Panc1 (cell line): ENCODE measurements around the gene CFAP100. TPM values are rescaled to one million over a fixed set of nuclear protein-coding genes. Genes with fewer than 3 reads are reported as not detected.

Source experiments
- ATAC-seq: fragments of 200-7000 bp; cut with Tn5 transposase; 2 replicates; pipeline ENCODE4 v1.9.1; 2020; ENCODE audit warnings: mild to moderate bottlenecking, moderate library complexity
- BruUV-seq: library from RNA; stranded (reverse); fragments of 400-500 nt; replicated peaks from 2 replicates; lab custom pipeline; 2021; lab: Mats Ljungman, UMichigan
- CTCF ChIA-PET: fragments of 300-600 bp; sonication (Branson Sonifier 250); formaldehyde crosslinking; loops from one replicate; lab custom pipeline; 2022; ENCODE audit warnings: antibody characterized with exemption; lab: Charles Lee
- POLR2A ChIA-PET: fragments of 300-600 bp; sonication (Branson Sonifier 250); formaldehyde crosslinking; loops from one replicate; lab custom pipeline; 2022; ENCODE audit warnings: antibody characterized with exemption; lab: Charles Lee
- DNase-seq: peaks from one replicate; pipeline ENCODE4 v3.0.0-alpha.2; 2010; ENCODE audit warnings: low read depth, low spot score
- H3K27ac ChIP-seq: 2 replicates; pipeline ENCODE4 v1.5.1; 2011; ENCODE audit warnings: mild to moderate bottlenecking, low read length, inconsistent platforms
- H3K27me3 ChIP-seq: fragments of 200-500 bp; sonication (Bioruptor generic); 2 replicates; pipeline ENCODE4 v1.6.0; 2014; ENCODE audit warnings: low read length, inconsistent platforms; ENCODE audit not compliant: control insufficient read depth, insufficient read depth
- H3K36me3 ChIP-seq: fragments of 200-500 bp; sonication (Bioruptor generic); 2 replicates; pipeline ENCODE4 v1.5.1; 2014; ENCODE audit warnings: inconsistent platforms, mild to moderate bottlenecking, low read length, moderate library complexity; ENCODE audit not compliant: control insufficient read depth, insufficient read depth
- H3K4me1 ChIP-seq: 2 replicates; pipeline ENCODE4 v1.5.1; 2011; ENCODE audit warnings: inconsistent platforms, mild to moderate bottlenecking, low read length, moderate library complexity; ENCODE audit not compliant: control insufficient read depth, insufficient read depth
- H3K4me3 ChIP-seq, 2 experiments: 2 replicates each; pipeline ENCODE4 v1.5.1; 2011 to 2012; ENCODE audit warnings: low read depth in 2 of 2, low read length in 2 of 2, mild to moderate bottlenecking in 2 of 2, inconsistent platforms in 1 of 2, moderate library complexity in 1 of 2
- H3K9me3 ChIP-seq: fragments of 200-500 bp; sonication (Bioruptor generic); 2 replicates; pipeline ENCODE4 v1.5.1; 2014; ENCODE audit warnings: low read depth, mild to moderate bottlenecking, inconsistent platforms, low read length, moderate library complexity; ENCODE audit not compliant: control insufficient read depth, insufficient read depth
- CTCF ChIP-seq: fragments of 450-650 bp; IDR thresholded peaks from 2 replicates; pipeline ENCODE4 v1.5.1; 2017; ENCODE audit warnings: mild to moderate bottlenecking
- POLR2AphosphoS5 ChIP-seq: IDR thresholded peaks from 2 replicates; pipeline ENCODE4 v1.6.1; 2012; ENCODE audit warnings: mild to moderate bottlenecking, low read depth, low read length, moderate library complexity
- REST ChIP-seq, 2 experiments: IDR thresholded peaks; 2 replicates each; pipeline ENCODE4 v1.6.1; 2011 to 2012; ENCODE audit warnings: low read depth in 2 of 2, control low read depth in 1 of 2, low read length in 1 of 2, mild to moderate bottlenecking in 1 of 2, moderate library complexity in 1 of 2; ENCODE audit not compliant: insufficient read depth in 1 of 2
- SIN3A ChIP-seq: IDR thresholded peaks from 2 replicates; pipeline ENCODE4 v1.6.1; 2012; ENCODE audit warnings: low read depth, mild to moderate bottlenecking, low read length, moderate library complexity, borderline replicate concordance; ENCODE audit not compliant: insufficient read depth
- TCF7L2 ChIP-seq: IDR thresholded peaks from 2 replicates; pipeline ENCODE4 v1.6.1; 2011; ENCODE audit warnings: mild to moderate bottlenecking, low read depth, low read length, inconsistent platforms
- in situ Hi-C: cut with HindIII; loops from 2 replicates; pipeline ENCODE4 v1.10.0; 2016; ENCODE audit warnings: low sequenced_read_pairs, low pct_unique_long_range_greater_than_20kb
- intact Hi-C: fragments of 100-400 bp; cut with micrococcal nuclease; formaldehyde crosslinking; loops from one replicate; pipeline ENCODE4 v1.10.0; 2022; ENCODE audit not compliant: unreplicated experiment
- total RNA-seq: library from RNA; stranded (reverse); gene quantifications from one replicate; pipeline ENCODE4 v1.2.1, GENCODE V29; 2021; ENCODE audit not compliant: unreplicated experiment

The CFAP100 gene
- total RNA-seq, 1 experiment from 2014 or later: not detected

DNA sequence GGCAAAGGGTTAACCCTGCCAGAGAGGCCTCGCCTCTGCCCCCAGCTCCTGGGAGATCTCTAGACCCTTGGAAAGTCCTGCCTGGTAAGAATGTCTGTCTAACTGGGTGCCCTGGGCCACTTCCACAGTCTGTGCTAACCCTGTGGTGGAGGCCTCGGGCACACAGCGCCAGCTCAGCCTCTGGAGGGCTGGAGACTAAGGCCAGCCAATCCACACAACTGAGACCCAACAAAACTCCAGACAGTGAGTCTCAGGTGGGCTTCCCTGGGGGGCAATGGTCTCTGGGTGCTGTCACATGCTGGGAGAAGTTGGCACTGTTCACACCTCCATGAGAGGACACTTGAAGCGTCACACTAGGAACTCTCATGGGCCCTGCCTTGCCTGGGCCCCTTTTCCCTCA is 61.5 kb downstream of the CFAP100 start:
- Histone ChIP-seq H3K27ac (no peak overlapping the region), H3K27me3 (no peaks in the 10 kb centered on the region), H3K4me3 (no peak overlapping the region), H3K4me1 (no peaks in the 10 kb centered on the region), H3K36me3 (peaks cover 16% of the 10 kb centered on the region), H3K9me3 (no peaks in the 10 kb centered on the region)
- intact Hi-C loops: no loop called here
- no TSS peak for BruUV-seq
- ChIA-PET POLR2A (interaction anchor here (0.5 kb wide), 1 partner anchor 1100 kb away, joined by 15 read pairs; no protein-coding TSS in a partner anchor), CTCF (no interaction called here)
- ATAC-seq (peak; percentile 50; the same call in 1 of the 2 replicates), DNase-seq (no peak)
- TF ChIP-seq POLR2AphosphoS5 (no peak), CTCF (no peak), SIN3A (no peak), REST (IDR thresholded peaks at IDR 0.05; ENCODE audit: insufficient read depth in 1 of 2, low read depth in 2 of 2, low read length in 1 of 2) (no peak), TCF7L2 (no peak)
- in situ Hi-C loops: no loop called here

GRCh38 chr3:126456766-126457388 is 62.2 kb downstream of the CFAP100 start:
- ChIA-PET POLR2A (no interaction called here), CTCF (no interaction called here)
- intact Hi-C loops: no loop called here
- Histone ChIP-seq H3K36me3 (peaks cover 18% of the 10 kb centered on the region), H3K4me3 (no peak overlapping the region), H3K27me3 (no peaks in the 10 kb centered on the region), H3K4me1 (no peaks in the 10 kb centered on the region), H3K27ac (no peak overlapping the region), H3K9me3 (no peaks in the 10 kb centered on the region)
- BruUV-seq: no TSS peak
- TF ChIP-seq POLR2AphosphoS5 (no peak), CTCF (no peak), SIN3A (no peak), TCF7L2 (no peak), REST (IDR thresholded peaks at IDR 0.05; ENCODE audit: insufficient read depth in 1 of 2, low read depth in 2 of 2, low read length in 1 of 2) (no peak)
- ATAC-seq (0 out of 2 replicates have a peak, but pooled peaks have one; percentile 24), DNase-seq (no peak)
- in situ Hi-C loops: no loop called here
